GM12864 (cell line): ENCODE measurements around the gene MLKL.

Experiments
- DNase-seq: peaks from one replicate; pipeline ENCODE4 v3.0.0-alpha.2; 2011; ENCODE audit warnings: low read depth
- H3K4me3 ChIP-seq: 2 replicates; pipeline ENCODE4 v1.5.1; 2011; ENCODE audit warnings: mild to moderate bottlenecking, low read depth, low read length, control low read depth
- CTCF ChIP-seq: IDR thresholded peaks from 2 replicates; pipeline ENCODE4 v1.5.1; 2011; ENCODE audit warnings: low read depth, mild to moderate bottlenecking, moderate library complexity, low read length, control low read depth, inconsistent platforms; ENCODE audit errors: missing control alignments

MLKL gene

GRCh38 chr16:74699666-74700065 lies 996 bp downstream of the MLKL start:
- DNase-seq, result peak; percentile 7
- TF ChIP-seq CTCF, result no peak
- peak overlapping the region; percentile 80 for H3K4me3 ChIP-seq

GRCh38 chr16:74698222-74698621 lies 2.4 kb downstream of the MLKL start:
- TF ChIP-seq CTCF, result no peak
- peak overlapping the region; percentile 80 for H3K4me3 ChIP-seq
- DNase-seq, result peak; percentile 27

GRCh38 chr16:74695450-74696422 lies 4.9 kb downstream of the MLKL start:
- H3K4me3 ChIP-seq, result no peak overlapping the region; the same call in 1 of the 2 replicates
- no peak for TF ChIP-seq CTCF
- peak; percentile 89 for DNase-seq

GRCh38 chr16:74691093-74691855 lies 9.4 kb downstream of the MLKL start:
- no peak for TF ChIP-seq CTCF
- DNase-seq, result no peak
- no peak overlapping the region for H3K4me3 ChIP-seq

GRCh38 chr16:74682556-74682955 lies 18.1 kb downstream of the MLKL start:
- DNase-seq, result no peak
- H3K4me3 ChIP-seq, result no peak overlapping the region
- no peak for TF ChIP-seq CTCF

- DNase-seq, result no peak
- H3K4me3 ChIP-seq, result no peak overlapping the region
- TF ChIP-seq CTCF, result no peak
These were observed 20.0 kb downstream of the MLKL start for GRCh38 chr16:74680681-74681080.
